BJ (cell line): ENCODE measurements around the gene R3HCC1L. TPM values are rescaled to one million over a fixed set of nuclear protein-coding genes. Genes with fewer than 3 reads are reported as not detected.

Source experiments
- CTCF ChIA-PET: fragments of 350-600 bp; formaldehyde crosslinking; extraction: SDS; loops from one replicate; lab custom pipeline; 2021; ENCODE audit warnings: antibody characterized with exemption, inconsistent platforms; lab: Yijun Ruan, JAX
- POLR2A ChIA-PET: fragments of 300-600 bp; sonication (Branson Sonifier 250); formaldehyde crosslinking; extraction: SDS; loops from one replicate; lab custom pipeline; 2021; ENCODE audit warnings: antibody characterized with exemption; lab: Charles Lee
- DNase-seq: peaks from one replicate; pipeline ENCODE4 v3.0.0-alpha.2; 2011; ENCODE audit warnings: low read depth
- H3K27me3 ChIP-seq: 2 replicates; pipeline ENCODE4 v1.6.0; 2011; ENCODE audit warnings: low read length; ENCODE audit not compliant: control insufficient read depth, insufficient read depth
- H3K36me3 ChIP-seq: 2 replicates; pipeline ENCODE4 v1.5.1; 2011; ENCODE audit warnings: low read length; ENCODE audit not compliant: control insufficient read depth, insufficient read depth
- H3K4me3 ChIP-seq: 2 replicates; pipeline ENCODE4 v1.5.1; 2011; ENCODE audit warnings: low read depth, mild to moderate bottlenecking, control low read depth, low read length
- CTCF ChIP-seq: IDR thresholded peaks from 2 replicates; pipeline ENCODE4 v1.5.1; 2011; ENCODE audit warnings: low read depth, mild to moderate bottlenecking, control low read depth, inconsistent platforms, low read length, moderate library complexity; ENCODE audit not compliant: insufficient read depth
- polyA plus RNA-seq: library from polyadenylated mRNA; depleted of rRNA; stranded (reverse); fragments of >200 nt; gene quantifications from 2 replicates; pipeline ENCODE4 v1.2.3, GENCODE V29; 2011

R3HCC1L gene
- polyA plus RNA-seq, 1 experiment = 5.6 TPM

- no peak overlapping the region for H3K4me3 ChIP-seq
- POLR2A ChIA-PET = no interaction called here
- H3K27me3 ChIP-seq = no peaks in the 10 kb centered on the region
- H3K36me3 ChIP-seq = peaks cover 2% of the 10 kb centered on the region
- DNase-seq = no peak
- CTCF ChIA-PET = interaction anchor here (1.4 to 1.9 kb wide), 2 partner anchors 12 kb away, joined by 9 to 11 read pairs; no protein-coding TSS in a partner anchor
- no peak for TF ChIP-seq CTCF
Measured at GRCh38 chr10:98158576-98158975, 24.1 kb downstream of the R3HCC1L start.

GRCh38 chr10:98163941-98164340 is 29.5 kb downstream of the R3HCC1L start:
- ChIA-PET CTCF (interaction anchor here (1.0 to 3.6 kb wide), 3 partner anchors 8 to 145 kb away, joined by 3 to 12 read pairs (median 7); no protein-coding TSS in a partner anchor), POLR2A (no interaction called here)
- Histone ChIP-seq H3K36me3 (peaks cover 1% of the 10 kb centered on the region), H3K4me3 (no peak overlapping the region), H3K27me3 (no peaks in the 10 kb centered on the region)
- no peak for DNase-seq
- no peak for TF ChIP-seq CTCF

- CTCF ChIA-PET = interaction anchor here (1.3 to 6.5 kb wide), 3 partner anchors 29 to 228 kb away, joined by 3 to 79 read pairs (median 49); no protein-coding TSS in a partner anchor
- peaks cover 1% of the 10 kb centered on the region for H3K36me3 ChIP-seq
- H3K27me3 ChIP-seq = no peaks in the 10 kb centered on the region
- no peak overlapping the region for H3K4me3 ChIP-seq
- TF ChIP-seq CTCF = no peak
- no peak for DNase-seq
- POLR2A ChIA-PET = interaction anchor here (0.6 kb wide), 1 partner anchor 150 kb away, joined by 3 read pairs; no protein-coding TSS in a partner anchor
Measured at GRCh38 chr10:98167191-98167590, 32.7 kb downstream of the R3HCC1L start.

GRCh38 chr10:98168147-98168546 is 33.7 kb downstream of the R3HCC1L start:
- Histone ChIP-seq H3K27me3 (no peaks in the 10 kb centered on the region), H3K36me3 (peaks cover 1% of the 10 kb centered on the region), H3K4me3 (no peak overlapping the region)
- POLR2A ChIA-PET = no interaction called here
- CTCF ChIA-PET = interaction anchor here (1.3 to 6.5 kb wide), 4 partner anchors 11 to 227 kb away, joined by 3 to 79 read pairs (median 29); no protein-coding TSS in a partner anchor
- DNase-seq = no peak
- TF ChIP-seq CTCF = no peak

GRCh38 chr10:98168766-98169165 is 34.3 kb downstream of the R3HCC1L start:
- ChIA-PET POLR2A (no interaction called here), CTCF (interaction anchor here (1.6 to 6.5 kb wide), 5 partner anchors 10 to 226 kb away, joined by 7 to 79 read pairs (median 9); no protein-coding TSS in a partner anchor)

More at GRCh38 chr10:98168766-98169165, 34.3 kb downstream of the R3HCC1L start:
- Histone ChIP-seq H3K4me3 (no peak overlapping the region), H3K36me3 (peaks cover 1% of the 10 kb centered on the region), H3K27me3 (no peaks in the 10 kb centered on the region)
- no peak for DNase-seq
- TF ChIP-seq CTCF = no peak
